Fibroblast of skin of back (primary cell): ENCODE measurements around the gene KCNQ1OT1.

Experiments used
- DNase-seq: peaks from one replicate; pipeline ENCODE4 v3.0.0-alpha.2; 2013

The KCNQ1OT1 gene

GRCh38 chr11:2686360-2687222 is 13.2 kb downstream of the KCNQ1OT1 start:
- DNase-seq: no peak

GRCh38 chr11:2685566-2686359 is 14.0 kb downstream of the KCNQ1OT1 start:
- no peak for DNase-seq

GRCh38 chr11:2685051-2685450 is 14.7 kb downstream of the KCNQ1OT1 start:
- no peak for DNase-seq

GRCh38 chr11:2684581-2684980 is 15.2 kb downstream of the KCNQ1OT1 start:
- DNase-seq: no peak

GRCh38 chr11:2683806-2684205 is 16.0 kb downstream of the KCNQ1OT1 start:
- DNase-seq: no peak

GRCh38 chr11:2681408-2682145 is 18.2 kb downstream of the KCNQ1OT1 start:
- DNase-seq: no peak

GRCh38 chr11:2679011-2679676 is 20.6 kb downstream of the KCNQ1OT1 start:
- no peak for DNase-seq

GRCh38 chr11:2678396-2678795 is 21.4 kb downstream of the KCNQ1OT1 start:
- no peak for DNase-seq

- no peak for DNase-seq
Measured at GRCh38 chr11:2677127-2677526, 22.7 kb downstream of the KCNQ1OT1 start.

- DNase-seq: no peak
Measured at GRCh38 chr11:2675540-2675939, 24.3 kb downstream of the KCNQ1OT1 start.

GRCh38 chr11:2674658-2675131 is 25.1 kb downstream of the KCNQ1OT1 start:
- DNase-seq: no peak

GRCh38 chr11:2673871-2674471 is 25.8 kb downstream of the KCNQ1OT1 start:
- DNase-seq: no peak

- no peak for DNase-seq
Measured at GRCh38 chr11:2673250-2673610, 26.6 kb downstream of the KCNQ1OT1 start.

GRCh38 chr11:2672553-2673249 is 27.1 kb downstream of the KCNQ1OT1 start:
- no peak for DNase-seq

- no peak for DNase-seq
Measured at GRCh38 chr11:2671748-2672147, 28.0 kb downstream of the KCNQ1OT1 start.

GRCh38 chr11:2670541-2671100 is 29.2 kb downstream of the KCNQ1OT1 start:
- no peak for DNase-seq

GRCh38 chr11:2669634-2670469 is 29.9 kb downstream of the KCNQ1OT1 start:
- no peak for DNase-seq

GRCh38 chr11:2668876-2669275 is 30.9 kb downstream of the KCNQ1OT1 start:
- DNase-seq: no peak

- no peak for DNase-seq
Measured at GRCh38 chr11:2667940-2668339, 31.9 kb downstream of the KCNQ1OT1 start.
